Suprapubic skin (tissue), 4 donors: ENCODE measurements around the gene USP22. TPM values are rescaled to one million over a fixed set of nuclear protein-coding genes. Genes with fewer than 3 reads are reported as not detected.
A peak's percentile ranks its signal among the peaks of the same experiment; 100 is the strongest.

Experiments used
- DNase-seq, 2 donors: peaks; one replicate each; pipeline ENCODE4 v3.0.0-alpha.2; 2019; ENCODE audit warnings: low spot score in 2 of 2
- H3K27ac ChIP-seq: fragments of 200-600 bp; sonication (generic); one replicate; pipeline ENCODE4 v1.5.1; 2019
- H3K27me3 ChIP-seq: fragments of 200-600 bp; sonication (generic); one replicate; pipeline ENCODE4 v1.5.1; 2019
- H3K36me3 ChIP-seq: fragments of 200-600 bp; sonication (generic); one replicate; pipeline ENCODE4 v1.5.1; 2019
- H3K4me1 ChIP-seq: fragments of 200-600 bp; sonication (generic); one replicate; pipeline ENCODE4 v1.5.1; 2019
- H3K4me3 ChIP-seq: fragments of 200-600 bp; sonication (generic); one replicate; pipeline ENCODE4 v1.5.1; 2019; ENCODE audit warnings: mild to moderate bottlenecking
- H3K9me3 ChIP-seq: fragments of 200-600 bp; sonication (generic); one replicate; pipeline ENCODE4 v1.5.1; 2019
- CTCF ChIP-seq, 2 donors: fragments of 200-600 bp in 1 of 2; fragments of 450-650 bp in 1 of 2; sonication (generic) in 1 of 2; IDR thresholded peaks; one replicate each; pipeline ENCODE4 v1.5.1; 2016 to 2019; ENCODE audit warnings: antibody characterized with exemption in 2 of 2, mild to moderate bottlenecking in 1 of 2, moderate library complexity in 1 of 2
- EP300 ChIP-seq: sonication (generic); formaldehyde crosslinking; IDR thresholded peaks from one replicate; pipeline ENCODE4 v1.6.1; 2017; ENCODE audit warnings: antibody characterized with exemption
- POLR2A ChIP-seq, 2 donors: fragments of 450-650 bp; IDR thresholded peaks; one replicate each; pipeline ENCODE4 v1.6.1; 2017; ENCODE audit warnings: antibody characterized with exemption in 2 of 2, mild to moderate bottlenecking in 2 of 2, moderate library complexity in 2 of 2
- POLR2AphosphoS5 ChIP-seq, 3 donors: sonication (generic); formaldehyde crosslinking; IDR thresholded peaks; one replicate each; pipeline ENCODE4 v1.6.1; 2017; ENCODE audit warnings: antibody characterized with exemption in 3 of 3
- WGBS: methylation state at CpG from one replicate; pipeline ENCODE4 v1.1.5; 2018; 5-methylcytosine and 5-hydroxymethylcytosine counted together
- total RNA-seq, 4 donors: library from RNA; depleted of rRNA; stranded (reverse); fragments of >200 nt; gene quantifications; one replicate each; pipeline ENCODE4 v1.1.0, GENCODE V29; 2016

Gene USP22
- total RNA-seq, 4 donors from 2014 or later: 116 to 166 (median 152) TPM

GRCh38 chr17:21043296-21044232, 753 bp upstream of the USP22 start:
- peak; percentile 93 to 99 for DNase-seq
- 5% methylated on average over 23 of the region's 50 CpGs for WGBS
- peaks cover 37% of the 10 kb centered on the region for H3K4me1 ChIP-seq

GRCh38 chr17:21041741-21042457, 912 bp downstream of the USP22 start:
- under 1% methylated on average over 42 of the region's 47 CpGs for WGBS
- TF ChIP-seq POLR2AphosphoS5 (IDR thresholded peaks at IDR 0.05): no peak
- no peak for TF ChIP-seq CTCF (IDR thresholded peaks at IDR 0.05)
- TF ChIP-seq POLR2A (IDR thresholded peaks at IDR 0.05): no peak
- no peak for TF ChIP-seq EP300
- Histone ChIP-seq H3K4me3 (peak overlapping the region; percentile 100), H3K36me3 (no peaks in the 10 kb centered on the region), H3K4me1 (peaks cover 47% of the 10 kb centered on the region), H3K27me3 (no peaks in the 10 kb centered on the region), H3K9me3 (no peaks in the 10 kb centered on the region), H3K27ac (peak overlapping the region; percentile 100)
- DNase-seq: peak; percentile 92 to 93

More at GRCh38 chr17:21043296-21044232, 753 bp upstream of the USP22 start:
- no peaks in the 10 kb centered on the region for H3K9me3 ChIP-seq
- H3K27ac ChIP-seq: peak overlapping the region; percentile 100
- peak overlapping the region; percentile 100 for H3K4me3 ChIP-seq
- no peaks in the 10 kb centered on the region for H3K27me3 ChIP-seq
- TF ChIP-seq EP300 (no peak), CTCF (IDR thresholded peaks at IDR 0.05) (peak; percentile 85 to 91), POLR2AphosphoS5 (IDR thresholded peaks at IDR 0.05) (peak in 2 of 3 donors; percentile 56 to 70)
- H3K36me3 ChIP-seq: no peaks in the 10 kb centered on the region

- Histone ChIP-seq H3K27ac (peak overlapping the region; percentile 100), H3K4me3 (peak overlapping the region; percentile 100), H3K27me3 (no peaks in the 10 kb centered on the region), H3K36me3 (no peaks in the 10 kb centered on the region), H3K4me1 (peaks cover 64% of the 10 kb centered on the region), H3K9me3 (no peaks in the 10 kb centered on the region)
- 20% methylated on average over 6 of the region's 6 CpGs for WGBS
- TF ChIP-seq POLR2AphosphoS5 (IDR thresholded peaks at IDR 0.05) (no peak), POLR2A (IDR thresholded peaks at IDR 0.05) (no peak), EP300 (no peak), CTCF (IDR thresholded peaks at IDR 0.05) (peak in 1 of 2 donors; percentile 12)
- no peak for DNase-seq
Observed at GRCh38 chr17:21039839-21040575, 2.8 kb downstream of the USP22 start.

- Histone ChIP-seq H3K9me3 (no peaks in the 10 kb centered on the region), H3K27ac (no peak overlapping the region), H3K4me3 (no peak overlapping the region), H3K36me3 (no peaks in the 10 kb centered on the region), H3K4me1 (peaks cover 82% of the 10 kb centered on the region), H3K27me3 (no peaks in the 10 kb centered on the region)
- no peak for DNase-seq
- 55% methylated on average over 8 of the region's 8 CpGs for WGBS
- TF ChIP-seq EP300: no peak
Observed at GRCh38 chr17:21037117-21037803, 5.6 kb downstream of the USP22 start.

- no peak for DNase-seq
- Histone ChIP-seq H3K36me3 (no peaks in the 10 kb centered on the region), H3K4me1 (peaks cover 85% of the 10 kb centered on the region), H3K9me3 (no peaks in the 10 kb centered on the region), H3K4me3 (no peak overlapping the region), H3K27me3 (no peaks in the 10 kb centered on the region), H3K27ac (no peak overlapping the region)
- TF ChIP-seq POLR2A (IDR thresholded peaks at IDR 0.05) (no peak), CTCF (IDR thresholded peaks at IDR 0.05) (no peak), POLR2AphosphoS5 (IDR thresholded peaks at IDR 0.05) (no peak), EP300 (no peak)
- WGBS: 41% methylated on average over 4 of the region's 4 CpGs
Observed at GRCh38 chr17:21036361-21036881, 6.4 kb downstream of the USP22 start.
